ENCODE measurements around the gene C1orf174. TPM values are rescaled to one million over a fixed set of nuclear protein-coding genes. Genes with fewer than 3 reads are reported as not detected.

The C1orf174 gene
- 22.9 to 25.9 TPM (median 24.8 TPM) in 5 replicates for total RNA-seq (2022; extraction: Qiagen RNA extraction)

DNA sequence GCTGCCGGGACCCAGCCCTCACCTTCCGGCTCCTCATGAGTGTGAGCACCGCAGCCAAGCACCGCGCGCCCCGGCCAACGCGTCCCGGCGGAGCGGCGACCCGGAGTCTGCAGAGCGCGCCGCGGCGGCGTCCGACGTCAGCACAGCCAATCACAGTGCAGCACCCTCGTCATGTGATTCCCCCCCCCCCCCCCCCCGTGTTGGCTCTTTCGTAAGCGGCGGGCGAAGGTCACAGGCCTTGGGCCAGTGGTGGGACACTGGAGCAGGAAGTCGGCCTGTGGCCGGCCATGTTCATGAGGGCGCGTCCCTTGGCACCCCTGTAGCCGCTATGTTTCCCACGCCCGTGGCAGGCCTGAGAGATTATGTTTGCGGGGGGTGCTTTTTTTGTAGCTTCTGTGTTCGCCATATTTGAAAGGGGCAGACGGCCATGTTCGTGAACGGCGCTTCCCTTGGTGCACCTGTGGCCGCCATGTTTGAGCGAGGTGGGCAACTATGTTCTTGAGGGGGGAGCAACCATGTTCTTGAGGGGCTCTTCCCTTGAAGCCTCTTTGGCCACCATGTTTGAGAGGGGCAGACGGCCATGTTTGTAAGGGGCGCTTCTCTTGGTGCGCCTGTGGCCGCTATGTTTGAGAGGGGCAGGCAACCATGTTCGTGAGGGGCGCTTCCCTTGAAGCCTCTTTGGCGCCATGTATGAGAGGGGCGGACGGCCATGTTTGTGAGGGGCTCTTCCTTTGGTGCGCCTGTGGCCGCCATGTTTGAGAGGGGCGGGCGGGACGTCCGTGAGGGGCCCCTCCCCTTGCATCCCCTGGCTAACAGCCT is at the start of gene C1orf174:
Gene C1orf174, minus strand, starts transcription at position 123 of the 819 bp plus-strand sequence. Its CDS starts 86 bp downstream, at position 37.

DNA sequence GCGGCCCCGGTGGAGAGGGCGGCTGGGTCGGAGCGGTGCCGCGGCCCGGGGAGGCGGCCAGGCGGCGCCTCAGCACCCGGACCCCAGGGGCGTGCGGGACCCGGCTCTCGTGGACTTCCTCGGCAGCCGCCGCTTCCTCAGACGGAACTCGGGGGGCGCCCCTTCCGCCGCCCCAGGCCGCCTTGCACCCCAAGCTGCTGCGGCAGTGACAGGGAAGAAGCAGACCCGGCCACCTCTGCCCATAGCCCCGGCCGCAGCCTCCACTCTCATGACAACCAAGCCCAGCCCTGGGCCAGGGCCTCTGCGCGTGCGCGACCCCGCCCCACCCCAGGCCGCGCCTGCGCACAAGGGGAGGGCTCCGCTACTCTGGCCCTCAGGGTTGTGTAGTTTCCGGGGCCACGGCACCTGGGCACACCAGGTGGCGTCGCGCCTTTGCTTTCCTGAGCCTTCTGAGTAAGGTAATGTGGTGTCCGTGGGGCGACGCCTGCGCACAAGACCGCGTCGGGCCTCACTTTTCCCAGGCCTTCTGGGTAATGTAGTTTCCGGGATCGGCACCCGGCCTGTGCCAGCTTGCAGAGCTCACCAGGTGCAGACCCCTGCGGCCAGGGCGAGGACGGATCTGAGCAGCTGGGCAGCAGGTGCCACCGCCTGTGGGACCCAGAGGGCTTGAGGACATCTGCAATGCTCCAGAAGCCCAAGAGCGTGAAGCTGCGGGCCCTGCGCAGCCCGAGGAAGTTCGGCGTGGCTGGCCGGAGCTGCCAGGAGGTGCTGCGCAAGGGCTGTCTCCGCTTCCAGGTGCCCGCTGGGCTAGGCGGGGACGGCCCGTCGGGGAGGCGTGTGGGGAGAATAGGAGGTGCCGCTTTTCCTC is 42.9 kb downstream of the C1orf174 start, which contains the start of the genes CEP104 and DFFB:
Gene CEP104, minus strand, starts transcription at position 289 of the 868 bp plus-strand sequence. CDS start 4,804 bp downstream, outside the sequence.
Gene DFFB, plus strand, starts transcription at position 554 of the 868 bp plus-strand sequence. Its CDS starts 128 bp downstream, at position 682.

Other genes starting within 250 kb of the C1orf174 start
- gene TP73, start 247.8 kb downstream of the C1orf174 start, total RNA-seq (2022; extraction: Qiagen RNA extraction), result 0.31 to 0.65 TPM (median 0.55 TPM) in 5 replicates
- gene CCDC27, start 147.8 kb downstream of the C1orf174 start, total RNA-seq (2022; extraction: Qiagen RNA extraction), result not detected in 5 replicates
- 1.4 to 2.8 TPM (median 1.7 TPM) in 5 replicates for gene SMIM1, start 127.5 kb downstream of the C1orf174 start, total RNA-seq (2022; extraction: Qiagen RNA extraction)
- 29.7 to 38.3 TPM (median 32.6 TPM) in 5 replicates for gene LRRC47, start 103.8 kb downstream of the C1orf174 start, total RNA-seq (2022; extraction: Qiagen RNA extraction)
- 14.6 to 21.4 TPM (median 16.8 TPM) in 5 replicates for gene CEP104, start 43.1 kb downstream of the C1orf174 start, total RNA-seq (2022; extraction: Qiagen RNA extraction)
- gene DFFB, start 42.8 kb downstream of the C1orf174 start, total RNA-seq (2022; extraction: Qiagen RNA extraction), result 2.7 to 4.2 TPM (median 3.7 TPM) in 5 replicates